Mucosa of descending colon (tissue), 3 donors: ENCODE data around the gene AVPR2. TPM values are rescaled to one million over a fixed set of nuclear protein-coding genes. Genes with fewer than 3 reads are reported as not detected.

Experiments used
- ATAC-seq: fragments of 200-7000 bp; cut with Tn5 transposase; one replicate; pipeline ENCODE4 v1.9.1; 2020; ENCODE audit warnings: mild to moderate bottlenecking, moderate library complexity
- DNase-seq, 3 donors: peaks; one replicate each; pipeline ENCODE4 v3.0.0-alpha.2; 2020
- H3K36me3 ChIP-seq: fragments of 200-600 bp; one replicate; pipeline ENCODE4 v1.8.0; 2021; ENCODE audit warnings: low read depth, mild to moderate bottlenecking
- H3K4me1 ChIP-seq: fragments of 200-600 bp; one replicate; pipeline ENCODE4 v1.8.0; 2021; ENCODE audit warnings: low read depth, mild to moderate bottlenecking
- H3K4me3 ChIP-seq: fragments of 200-600 bp; one replicate; pipeline ENCODE4 v1.8.0; 2021; ENCODE audit warnings: mild to moderate bottlenecking
- H3K9me3 ChIP-seq: fragments of 200-600 bp; one replicate; pipeline ENCODE4 v1.8.0; 2021; ENCODE audit warnings: mild to moderate bottlenecking
- intact Hi-C, 2 donors: fragments of 100-400 bp; cut with DNase I in 1 of 2; cut with micrococcal nuclease in 1 of 2; formaldehyde crosslinking; loops; one replicate each; pipeline versions ENCODE4 v1.11.0 to v1.11.1; 2022; cut with DNase I, micrococcal nuclease
- total RNA-seq, 3 donors: library from RNA; stranded (reverse); fragmentation: NEBNext Ultra II Directional in 2 of 3; extraction: Animal tissue kit (Norgen Biotek cat#: 25700) in 2 of 3; gene quantifications; one replicate each; pipeline versions ENCODE4 v1.2.1 to v1.2.4, GENCODE V29; 2021 to 2023
- TF ChIP-seq, protein P1 (sequence below): fragments of 200-600 bp; IDR thresholded peaks from one replicate; pipeline ENCODE4 v1.8.0; 2022; ENCODE audit warnings: antibody characterized with exemption, mild to moderate bottlenecking
- donor health status: DM: no; HTN: no; CAD: no; lungs with moderate emphysema.
- donor health status: DM: no; HTN: no; CAD: no.
- donor health status: DM: no; HTN: yes; CAD: no.

AVPR2 gene
- total RNA-seq, 3 donors from 2014 or later: 0.43 to 0.78 (median 0.54) TPM

DNA sequence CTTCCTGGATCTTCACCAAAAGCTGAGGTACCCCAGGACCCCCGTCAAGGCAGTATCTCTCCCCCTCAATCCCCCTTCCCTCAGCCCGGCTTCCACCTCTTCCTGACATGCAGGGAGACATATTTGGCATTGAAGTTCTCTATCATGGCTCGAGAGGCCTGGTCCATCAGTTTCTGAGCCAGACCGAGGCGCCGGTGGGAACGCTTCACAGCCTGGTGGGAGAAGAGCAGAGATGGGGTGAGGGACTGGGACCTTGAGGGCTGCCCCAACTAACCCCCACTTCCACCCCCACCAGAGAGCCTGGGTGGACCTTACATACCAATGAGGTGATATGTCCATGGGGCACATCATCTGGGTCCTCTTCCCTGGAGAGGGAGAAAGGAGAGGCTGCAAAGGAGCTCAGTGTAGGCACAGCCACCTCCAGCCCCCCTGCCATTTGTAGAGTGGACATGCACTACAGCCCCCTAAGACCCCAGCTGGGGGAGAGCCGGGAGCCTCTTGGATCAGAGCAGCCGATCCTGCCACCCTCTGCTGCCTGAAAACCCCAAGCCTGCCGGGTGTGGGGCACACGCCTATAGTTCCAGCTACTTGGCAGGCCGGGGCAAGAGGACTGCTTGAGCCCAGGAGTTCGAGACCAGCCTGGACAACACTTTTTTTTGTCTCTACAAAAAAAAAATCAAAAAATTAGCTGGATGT, 27.9 kb downstream of the AVPR2 start:
- intact Hi-C loops: no loop called here
- Histone ChIP-seq H3K4me1 (peaks cover 10% of the 10 kb centered on the region), H3K36me3 (no peaks in the 10 kb centered on the region), H3K4me3 (no peak overlapping the region), H3K9me3 (no peaks in the 10 kb centered on the region)
- TF ChIP-seq, protein P1, sequence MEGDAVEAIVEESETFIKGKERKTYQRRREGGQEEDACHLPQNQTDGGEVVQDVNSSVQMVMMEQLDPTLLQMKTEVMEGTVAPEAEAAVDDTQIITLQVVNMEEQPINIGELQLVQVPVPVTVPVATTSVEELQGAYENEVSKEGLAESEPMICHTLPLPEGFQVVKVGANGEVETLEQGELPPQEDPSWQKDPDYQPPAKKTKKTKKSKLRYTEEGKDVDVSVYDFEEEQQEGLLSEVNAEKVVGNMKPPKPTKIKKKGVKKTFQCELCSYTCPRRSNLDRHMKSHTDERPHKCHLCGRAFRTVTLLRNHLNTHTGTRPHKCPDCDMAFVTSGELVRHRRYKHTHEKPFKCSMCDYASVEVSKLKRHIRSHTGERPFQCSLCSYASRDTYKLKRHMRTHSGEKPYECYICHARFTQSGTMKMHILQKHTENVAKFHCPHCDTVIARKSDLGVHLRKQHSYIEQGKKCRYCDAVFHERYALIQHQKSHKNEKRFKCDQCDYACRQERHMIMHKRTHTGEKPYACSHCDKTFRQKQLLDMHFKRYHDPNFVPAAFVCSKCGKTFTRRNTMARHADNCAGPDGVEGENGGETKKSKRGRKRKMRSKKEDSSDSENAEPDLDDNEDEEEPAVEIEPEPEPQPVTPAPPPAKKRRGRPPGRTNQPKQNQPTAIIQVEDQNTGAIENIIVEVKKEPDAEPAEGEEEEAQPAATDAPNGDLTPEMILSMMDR: no peak
- no peak for DNase-seq
- no peak for ATAC-seq

DNA sequence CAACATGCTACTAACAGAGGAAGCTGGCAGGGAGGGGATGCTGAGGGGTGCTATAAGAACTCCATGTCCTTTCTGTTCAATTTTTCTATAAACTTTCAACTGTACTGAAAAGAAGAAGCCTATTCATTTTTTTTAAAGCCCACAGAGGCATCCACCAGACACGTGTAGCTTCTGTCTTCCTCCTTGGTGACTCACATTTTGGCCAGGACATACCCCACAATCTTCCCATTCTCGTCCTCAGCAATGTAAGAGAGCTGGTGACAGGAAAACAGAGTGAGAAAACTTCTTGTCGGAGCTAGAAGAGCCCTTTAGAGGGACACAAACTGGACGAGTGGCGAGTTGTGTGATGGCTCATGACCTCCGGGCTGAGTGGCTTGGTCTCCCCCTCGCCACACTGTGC, 29.3 kb downstream of the AVPR2 start:
- Histone ChIP-seq H3K4me1 (peaks cover 9% of the 10 kb centered on the region), H3K4me3 (no peak overlapping the region), H3K9me3 (no peaks in the 10 kb centered on the region), H3K36me3 (no peaks in the 10 kb centered on the region)
- no peak for ATAC-seq
- DNase-seq: no peak
- intact Hi-C loops: no loop called here
- TF ChIP-seq, protein P1: no peak

DNA sequence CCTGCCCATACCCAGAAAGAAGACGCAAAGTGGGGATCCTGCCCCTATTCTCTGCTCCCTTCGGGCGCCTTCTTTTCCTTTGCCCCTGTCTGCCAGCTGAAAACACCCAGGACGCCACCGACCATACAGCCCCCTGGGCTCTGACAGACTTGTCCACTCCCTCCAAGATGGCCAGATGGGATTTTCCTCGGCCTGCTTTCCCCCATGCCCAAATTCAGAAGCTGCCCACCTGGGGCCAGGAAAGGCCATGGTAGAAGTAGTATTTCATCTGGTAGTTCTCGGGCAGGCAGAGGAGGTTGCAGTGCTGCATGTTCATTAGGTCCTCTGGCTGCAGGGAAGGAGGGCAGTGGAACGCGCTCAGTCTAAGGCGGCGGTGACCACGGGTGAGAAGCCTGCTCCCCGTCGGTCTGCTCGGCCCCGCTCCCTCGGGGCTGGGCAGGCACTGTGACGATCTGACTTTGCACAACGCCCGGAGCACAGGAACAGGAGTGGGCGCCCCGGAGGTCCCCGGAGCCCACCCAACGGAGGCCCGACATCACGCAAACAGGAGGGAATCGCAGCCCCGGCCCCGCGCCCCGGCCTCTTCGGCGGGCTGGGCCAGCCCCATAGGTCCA, 29.8 kb downstream of the AVPR2 start:
- TF ChIP-seq, protein P1: no peak
- ATAC-seq: peak; percentile 35
- no peaks in the 10 kb centered on the region for H3K36me3 ChIP-seq
- peak overlapping the region; percentile 40 for H3K4me3 ChIP-seq
- DNase-seq: peak in 2 of 3 donors; percentile 41 to 61
- H3K9me3 ChIP-seq: no peaks in the 10 kb centered on the region
- H3K4me1 ChIP-seq: peaks cover 4% of the 10 kb centered on the region
- intact Hi-C loops: no loop called here

DNA sequence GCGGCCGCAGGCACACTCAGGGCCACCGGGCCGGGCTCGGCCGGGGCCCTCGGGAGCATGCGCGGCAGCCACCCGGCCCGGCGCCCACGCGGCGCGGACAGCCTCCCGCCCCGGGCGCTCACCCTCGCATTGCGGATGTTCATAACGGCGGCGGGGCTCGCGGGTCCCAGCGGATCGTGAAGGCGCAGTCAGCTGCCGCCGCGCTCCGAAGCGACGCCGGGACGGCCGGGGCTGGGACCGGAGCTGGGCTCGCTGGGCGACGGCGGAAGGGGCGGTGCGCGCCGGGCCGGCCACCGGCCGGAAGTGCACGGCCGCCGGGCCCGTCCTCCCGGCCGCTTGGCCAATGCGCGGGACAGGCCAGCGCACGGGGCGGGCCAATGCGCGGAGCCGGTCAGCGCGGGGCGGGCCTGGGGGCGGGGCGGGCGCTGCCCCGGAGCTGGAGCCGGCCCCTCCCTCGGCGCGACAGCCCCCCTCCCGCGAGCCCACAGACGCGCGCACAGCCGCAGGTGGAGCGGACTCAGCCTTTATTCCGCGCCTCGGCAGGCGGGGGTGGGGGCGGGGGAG, 30.4 kb downstream of the AVPR2 start, which contains the start of gene NAA10:
NAA10 (minus strand) TSS at position 276 of the 564 bp plus-strand sequence; CDS start at position 143, 133 bp downstream.
- peak within 1 kb of the TSS; percentile 40 for H3K4me3 ChIP-seq
- ATAC-seq (peak; percentile 98), DNase-seq (peak; percentile 71 to 83 (median 82))
- no peaks in the 10 kb centered on the region for H3K36me3 ChIP-seq
- intact Hi-C loops: no loop called here
- TF ChIP-seq, protein P1: no peak
- H3K4me1 ChIP-seq: no peaks in the 10 kb centered on the region
- H3K9me3 ChIP-seq: no peaks in the 10 kb centered on the region

DNA sequence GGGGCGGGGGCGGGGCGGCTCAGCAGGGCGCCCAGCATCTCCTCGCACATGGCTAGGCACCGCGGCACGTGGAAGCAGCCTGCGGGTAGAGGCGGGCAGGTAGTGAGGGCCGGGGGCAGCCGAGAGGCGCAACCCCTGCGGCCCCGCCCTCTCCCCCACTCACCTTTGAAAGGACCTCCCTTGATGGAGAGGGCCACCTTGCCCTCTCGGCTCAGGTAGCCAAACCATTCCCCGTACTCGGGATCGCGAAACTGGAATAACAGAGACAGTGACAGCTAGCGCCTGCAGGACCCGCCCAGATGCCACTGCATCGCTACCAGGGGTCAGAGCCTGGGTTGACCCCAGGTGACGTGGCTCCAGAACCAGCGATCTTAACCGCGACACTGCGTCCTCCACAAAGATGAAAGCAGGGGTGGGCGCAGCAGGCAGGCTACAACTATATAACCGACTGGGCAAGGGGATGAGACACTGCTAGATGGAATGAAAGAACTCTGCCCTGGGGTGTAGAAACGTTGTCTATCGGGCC, 30.9 kb downstream of the AVPR2 start:
- DNase-seq (no peak), ATAC-seq (peak; percentile 9)
- intact Hi-C loops: no loop called here
- no peaks in the 10 kb centered on the region for H3K36me3 ChIP-seq
- no peaks in the 10 kb centered on the region for H3K4me1 ChIP-seq
- TF ChIP-seq, protein P1: no peak
- H3K9me3 ChIP-seq: no peaks in the 10 kb centered on the region
- H3K4me3 ChIP-seq: peak overlapping the region; percentile 40
